OCI-LY1 (cell line): ENCODE measurements around the gene MSMO1.

Source experiments
- CTCF ChIP-seq: fragments of 200-600 bp; sonication (generic), shearing (Covaris generic); IDR thresholded peaks from 2 replicates; pipeline ENCODE4 v1.5.1; 2017; ENCODE audit warnings: mild to moderate bottlenecking, antibody characterized with exemption, low read length, moderate library complexity, mixed read lengths
- EZH2 ChIP-seq: fragments of 200-600 bp; sonication (generic), shearing (Covaris generic); IDR thresholded peaks from 2 replicates; pipeline ENCODE4 v1.8.0; 2017; ENCODE audit warnings: borderline replicate concordance, mixed run types, mild to moderate bottlenecking, antibody characterized with exemption, low read length, moderate library complexity, mixed read lengths

GRCh38 chr4:165359506-165359905, 32.0 kb downstream of the MSMO1 start:
- TF ChIP-seq CTCF (no peak), EZH2 (no peak)
